GM18507 (cell line): ENCODE results near the gene CHRNE.

Source experiments
- DNase-seq: peaks from one replicate; pipeline ENCODE4 v3.0.0; 2011; ENCODE audit warnings: low read depth; ENCODE audit not compliant: insufficient read length; ENCODE audit errors: extremely low spot score
- FAIRE-seq: peaks from 2 replicates; lab custom pipeline; 2011; peaks lifted over from hg19 to GRCh38; lab: Jason Lieb, UNC

Gene CHRNE

GRCh38 chr17:4903051-4903818, at the start of gene CHRNE:
TSS of gene CHRNE (minus strand) at chr17:4903098. CDS start at chr17:4903063, 35 bp downstream.
- no peak for DNase-seq
- FAIRE-seq: peak; percentile 90

GRCh38 chr17:4951486-4951885, 48.6 kb upstream of the CHRNE start:
- DNase-seq (no peak), FAIRE-seq (no peak)

GRCh38 chr17:4950746-4951204, 47.9 kb upstream of the CHRNE start, which contains the start of gene ENO3:
TSS of gene ENO3 (plus strand) at chr17:4951119. CDS start at chr17:4951830, 711 bp downstream.
- FAIRE-seq (peak; percentile 18), DNase-seq (no peak)

- FAIRE-seq: peak; percentile 65
- no peak for DNase-seq
These were observed 47.3 kb upstream of the CHRNE start for GRCh38 chr17:4950075-4950745.

GRCh38 chr17:4949321-4950074, 46.6 kb upstream of the CHRNE start:
- FAIRE-seq (peak; percentile 84), DNase-seq (no peak)

GRCh38 chr17:4948931-4949320, 46.0 kb upstream of the CHRNE start:
- DNase-seq (peak; percentile 74), FAIRE-seq (no peak)

- FAIRE-seq (peak; percentile 90), DNase-seq (peak; percentile 71)
These were observed 45.5 kb upstream of the CHRNE start, which contains the start of gene PFN1 for GRCh38 chr17:4948166-4948930. TSS of gene PFN1 (minus strand) at chr17:4948530. CDS start at chr17:4948394, 136 bp downstream.

GRCh38 chr17:4947411-4948165, 44.7 kb upstream of the CHRNE start:
- DNase-seq: no peak
- peak; percentile 85 for FAIRE-seq

- peak; percentile 56 for FAIRE-seq
- DNase-seq: no peak
These were observed 44.1 kb upstream of the CHRNE start for GRCh38 chr17:4947010-4947410.

GRCh38 chr17:4946312-4946976, 43.5 kb upstream of the CHRNE start:
- DNase-seq: no peak
- FAIRE-seq: peak; percentile 65

GRCh38 chr17:4945944-4946280, 43.0 kb upstream of the CHRNE start:
- FAIRE-seq (peak; percentile 36), DNase-seq (no peak)

GRCh38 chr17:4945176-4945943, 42.5 kb upstream of the CHRNE start:
- DNase-seq (no peak), FAIRE-seq (peak; percentile 94)

GRCh38 chr17:4944554-4945175, 41.8 kb upstream of the CHRNE start:
- DNase-seq (no peak), FAIRE-seq (no peak)

GRCh38 chr17:4944163-4944553, 41.3 kb upstream of the CHRNE start:
- FAIRE-seq: peak; percentile 89

GRCh38 chr17:4942760-4943508, 40.0 kb upstream of the CHRNE start:
- no peak for DNase-seq
- no peak for FAIRE-seq

More at GRCh38 chr17:4944163-4944553, 41.3 kb upstream of the CHRNE start:
- DNase-seq: no peak

GRCh38 chr17:4941319-4941610, 38.4 kb upstream of the CHRNE start:
- no peak for FAIRE-seq
- DNase-seq: no peak
